IMR-90 (cell line): Measurements from ENCODE around the gene PTPRS. TPM values are rescaled to one million over a fixed set of nuclear protein-coding genes. Genes with fewer than 3 reads are reported as not detected.

Experiments
- ATAC-seq: fragments of 200-7000 bp; cut with Tn5 transposase; 2 replicates; pipeline ENCODE4 v1.9.1; 2020; ENCODE audit warnings: low read depth, mild to moderate bottlenecking, moderate library complexity
- BruUV-seq: library from RNA; stranded (reverse); fragments of 400-500 nt; replicated peaks from 2 replicates; lab custom pipeline; 2021; lab: Mats Ljungman, UMichigan
- CTCF ChIA-PET: fragments of 300-600 bp; formaldehyde crosslinking; extraction: SDS; loops from one replicate; lab custom pipeline; 2021; ENCODE audit warnings: antibody characterized with exemption; lab: Yijun Ruan, JAX
- POLR2A ChIA-PET: fragments of 300-600 bp; sonication (Branson Sonifier 250); formaldehyde crosslinking; loops from one replicate; lab custom pipeline; 2022; ENCODE audit warnings: antibody characterized with exemption; ENCODE audit not compliant: unreplicated experiment; lab: Charles Lee
- DNase-seq: peaks from one replicate; pipeline ENCODE4 v3.0.0; 2013
- H2AFZ ChIP-seq: replicated peaks from 2 replicates; pipeline ENCODE3; 2013; ENCODE audit warnings: low read length, mild to moderate bottlenecking; ENCODE audit not compliant: poor library complexity
- H2AK5ac ChIP-seq: 2 replicates; pipeline ENCODE4 v1.6.1; 2013; ENCODE audit warnings: low read depth, low read length, inconsistent platforms
- H2AK9ac ChIP-seq: replicated peaks from 2 replicates; pipeline ENCODE3; 2013; ENCODE audit warnings: mild to moderate bottlenecking, low read depth, low read length, moderate library complexity; ENCODE audit not compliant: poor library complexity
- H2BK120ac ChIP-seq: 2 replicates; pipeline ENCODE4 v1.6.1; 2013; ENCODE audit warnings: low read depth, low read length, inconsistent platforms
- H2BK15ac ChIP-seq: 3 replicates; pipeline ENCODE4 v1.6.1; 2013; ENCODE audit warnings: low read depth, low read length, inconsistent platforms
- H2BK20ac ChIP-seq: 2 replicates; pipeline ENCODE4 v1.6.1; 2013; ENCODE audit warnings: low read depth, mild to moderate bottlenecking, inconsistent platforms, low read length, moderate library complexity
- H2BK5ac ChIP-seq: 2 replicates; pipeline ENCODE4 v1.6.1; 2013; ENCODE audit warnings: mild to moderate bottlenecking, low read depth, low read length, inconsistent platforms; ENCODE audit not compliant: poor library complexity, severe bottlenecking
- H3K14ac ChIP-seq: replicated peaks from 2 replicates; pipeline ENCODE4 v1.6.1; 2013; ENCODE audit warnings: low read depth, low read length, inconsistent platforms
- H3K18ac ChIP-seq: 2 replicates; pipeline ENCODE4 v1.6.1; 2013; ENCODE audit warnings: low read depth, low read length, control low read depth
- H3K23ac ChIP-seq: 2 replicates; pipeline ENCODE4 v1.6.1; 2013; ENCODE audit warnings: low read depth, low read length, inconsistent platforms
- H3K27ac ChIP-seq: 2 replicates; pipeline ENCODE4 v1.5.1; 2013; ENCODE audit warnings: mild to moderate bottlenecking, control low read depth, low read length; ENCODE audit not compliant: insufficient read depth
- H3K27me3 ChIP-seq: 2 replicates; pipeline ENCODE4 v1.6.1; 2013; ENCODE audit warnings: low read length; ENCODE audit not compliant: control insufficient read depth, insufficient read depth
- H3K36me3 ChIP-seq: 2 replicates; pipeline ENCODE4 v1.6.1; 2013; ENCODE audit warnings: low read length, mixed read lengths; ENCODE audit not compliant: control insufficient read depth, insufficient read depth
- H3K4ac ChIP-seq: 2 replicates; pipeline ENCODE4 v1.6.1; 2013; ENCODE audit warnings: low read depth, low read length, inconsistent platforms
- H3K4me1 ChIP-seq: 2 replicates; pipeline ENCODE4 v1.6.1; 2013; ENCODE audit warnings: low read length, mixed read lengths; ENCODE audit not compliant: control insufficient read depth, insufficient read depth
- H3K4me2 ChIP-seq: 2 replicates; pipeline ENCODE4 v1.6.1; 2013; ENCODE audit warnings: low read depth, mild to moderate bottlenecking, control low read depth, low read length, moderate library complexity
- H3K4me3 ChIP-seq: 2 replicates; pipeline ENCODE4 v1.5.1; 2013; ENCODE audit warnings: low read depth, mild to moderate bottlenecking, control low read depth, low read length, moderate library complexity; ENCODE audit not compliant: insufficient read depth
- H3K56ac ChIP-seq: 2 replicates; pipeline ENCODE4 v1.6.1; 2013; ENCODE audit warnings: low read length, inconsistent platforms; ENCODE audit not compliant: insufficient read depth; ENCODE audit errors: extremely low read depth
- H3K79me1 ChIP-seq, 2 experiments: 2 replicates each; pipeline ENCODE4 v1.6.1; 2013; ENCODE audit warnings: low read length in 2 of 2, inconsistent platforms in 1 of 2, low read depth in 1 of 2
- H3K9ac ChIP-seq: 2 replicates; pipeline ENCODE4 v1.6.1; 2013; ENCODE audit warnings: low read depth, low read length, control low read depth
- H3K9me1 ChIP-seq: 2 replicates; pipeline ENCODE4 v1.6.1; 2013; ENCODE audit warnings: low read length, inconsistent platforms; ENCODE audit not compliant: insufficient read depth
- H3K9me3 ChIP-seq: 2 replicates; pipeline ENCODE4 v1.6.1; 2013; ENCODE audit warnings: low read length; ENCODE audit not compliant: control insufficient read depth, insufficient read depth
- H4K20me1 ChIP-seq: 2 replicates; pipeline ENCODE4 v1.6.1; 2013; ENCODE audit warnings: low read length, inconsistent platforms; ENCODE audit not compliant: insufficient read depth
- H4K5ac ChIP-seq: 2 replicates; pipeline ENCODE4 v1.6.1; 2013; ENCODE audit warnings: mild to moderate bottlenecking, low read depth, low read length, control low read depth
- H4K8ac ChIP-seq, 2 experiments: 2 replicates each; pipeline ENCODE4 v1.6.1; 2013; ENCODE audit warnings: low read depth in 2 of 2, low read length in 2 of 2, control low read depth in 1 of 2, inconsistent platforms in 1 of 2
- H4K91ac ChIP-seq: 2 replicates; pipeline ENCODE4 v1.6.1; 2013; ENCODE audit warnings: low read depth, low read length, inconsistent platforms; ENCODE audit not compliant: insufficient read depth
- BHLHE40 ChIP-seq: fragments of 150-350 bp; IDR thresholded peaks from 2 replicates; pipeline ENCODE4 v1.6.1; 2016; ENCODE audit warnings: mild to moderate bottlenecking, low read depth, low read length
- CEBPB ChIP-seq: IDR thresholded peaks from 2 replicates; pipeline ENCODE4 v1.6.1; 2012; ENCODE audit warnings: low read depth, low read length, improper control_type of control experiment
- CHD1 ChIP-seq: IDR thresholded peaks from 2 replicates; pipeline ENCODE4 v1.6.1; 2012; ENCODE audit warnings: low read depth, low read length, improper control_type of control experiment
- CTCF ChIP-seq: conservative IDR thresholded peaks from 2 replicates; pipeline ENCODE4 v1.5.1; 2012; ENCODE audit warnings: mild to moderate bottlenecking, low read depth, low read length, improper control_type of control experiment
- FOS ChIP-seq: fragments of 150-350 bp; IDR thresholded peaks from 2 replicates; pipeline ENCODE4 v1.6.1; 2016; ENCODE audit warnings: low read depth, low read length
- MAFK ChIP-seq: IDR thresholded peaks from 2 replicates; pipeline ENCODE4 v1.6.1; 2012; ENCODE audit warnings: low read depth, low read length, improper control_type of control experiment
- MAZ ChIP-seq: IDR thresholded peaks from 2 replicates; pipeline ENCODE4 v1.6.1; 2012; ENCODE audit warnings: low read depth, mild to moderate bottlenecking, low read length, improper control_type of control experiment, moderate library complexity, borderline replicate concordance
- MXI1 ChIP-seq: IDR thresholded peaks from 2 replicates; pipeline ENCODE4 v1.6.1; 2012; ENCODE audit warnings: low read depth, mild to moderate bottlenecking, low read length, moderate library complexity, borderline replicate concordance
- NFE2L2 ChIP-seq: fragments of 150-350 bp; IDR thresholded peaks from 2 replicates; pipeline ENCODE4 v1.6.1; 2016; ENCODE audit warnings: low read depth, mild to moderate bottlenecking, low read length
- POLR2A ChIP-seq: IDR thresholded peaks from 2 replicates; pipeline ENCODE4 v1.6.1; 2012; ENCODE audit warnings: mild to moderate bottlenecking, low read depth, low read length
- RAD21 ChIP-seq: IDR thresholded peaks from 2 replicates; pipeline ENCODE4 v1.6.1; 2012; ENCODE audit warnings: low read length, improper control_type of control experiment
- RCOR1 ChIP-seq: IDR thresholded peaks from 2 replicates; pipeline ENCODE4 v1.6.1; 2012; ENCODE audit warnings: mild to moderate bottlenecking, low read length, improper control_type of control experiment; ENCODE audit not compliant: insufficient replicate concordance
- RFX5 ChIP-seq: IDR thresholded peaks from 2 replicates; pipeline ENCODE4 v1.8.0; 2012; ENCODE audit warnings: low read depth, mild to moderate bottlenecking, low read length, moderate library complexity
- SMC3 ChIP-seq: fragments of 150-350 bp; IDR thresholded peaks from 2 replicates; pipeline ENCODE4 v1.6.1; 2016; ENCODE audit warnings: low read depth, mild to moderate bottlenecking, antibody characterized with exemption, low read length, moderate library complexity
- USF2 ChIP-seq: fragments of 150-350 bp; IDR thresholded peaks from 2 replicates; pipeline ENCODE4 v1.6.1; 2017; ENCODE audit warnings: mild to moderate bottlenecking, antibody characterized with exemption, low read length, low read depth
- WGBS, 2 experiments: methylation state at CpG; one replicate each; pipeline versions ENCODE4 v1.1.5 to v1.1.7; 2013; ENCODE audit warnings: missing lambda C conversion rate in 2 of 2; ENCODE audit not compliant: insufficient read length in 1 of 2; ENCODE audit errors: extremely low coverage in 2 of 2; 5-methylcytosine and 5-hydroxymethylcytosine counted together
- dilution Hi-C: fragments of 300-500 bp; cut with HindIII; formaldehyde crosslinking; loops from one replicate; pipeline ENCODE4 v1.14.3; 2018; ENCODE audit warnings: low sequenced_read_pairs; ENCODE audit not compliant: unreplicated experiment
- in situ Hi-C: fragments of 300-500 bp; cut with MboI; formaldehyde crosslinking; loops from 3 replicates; pipeline ENCODE4 v1.14.3; 2019; ENCODE audit warnings: low sequenced_read_pairs, inconsistent platforms, mixed read lengths
- intact Hi-C: fragments of 100-400 bp; cut with micrococcal nuclease; formaldehyde crosslinking; loops from 2 replicates; pipeline ENCODE4 v1.10.0; 2022
- polyA plus RNA-seq, 3 experiments: library from polyadenylated mRNA; depleted of rRNA; stranded (reverse); fragments of >200 nt; gene quantifications; 2 replicates each; pipeline ENCODE4 v1.2.3, GENCODE V29; 2012; ENCODE audit warnings: low replicate concordance in 1 of 3
- total RNA-seq: library from RNA; depleted of rRNA; stranded (reverse); fragments of >200 nt; gene quantifications from 2 replicates; pipeline ENCODE4 v1.2.3, GENCODE V29; 2012
- TF ChIP-seq, protein P1 (sequence below): fragments of 150-350 bp; IDR thresholded peaks from 2 replicates; pipeline ENCODE4 v1.6.1; 2016; ENCODE audit warnings: low read depth, mild to moderate bottlenecking, low read length, moderate library complexity, borderline replicate concordance

Gene PTPRS
- total and polyA plus RNA-seq, 2 of the 4 experiments (the other 2 are of a cell fraction) = 40.1 to 51.9 TPM

GRCh38 chr19:5324947-5325346, 15.7 kb downstream of the PTPRS start:
- 100% methylated on average over 2 of the region's 3 CpGs; no CpG with 5 or more reads in 1 of the 2 experiments for WGBS, 2 experiments
- peaks cover 4 to 7% of the 10 kb centered on the region in 2 experiments; a peak in 3 of 4 replicates for H3K79me1 ChIP-seq
- H3K36me3 ChIP-seq = peaks cover 3% of the 10 kb centered on the region
- H3K56ac ChIP-seq = no peak overlapping the region
- H3K4ac ChIP-seq = no peak overlapping the region
- H4K20me1 ChIP-seq = peaks cover 26% of the 10 kb centered on the region
- H2BK15ac ChIP-seq = no peak overlapping the region
- no peaks in the 10 kb centered on the region for H3K9me1 ChIP-seq
- no peak overlapping the region for H4K91ac ChIP-seq
- no peak overlapping the region for H4K8ac ChIP-seq
- ChIA-PET CTCF (no interaction called here), POLR2A (no interaction called here)
- dilution Hi-C loops (no loop called here), intact Hi-C loops (no loop called here), in situ Hi-C loops (no loop called here)
- TF ChIP-seq BHLHE40 (no peak), FOS (no peak), MAFK (no peak), CEBPB (no peak), POLR2A (no peak), NFE2L2 (no peak), MXI1 (no peak), USF2 (no peak), RCOR1 (no peak), CTCF (no peak), CHD1 (no peak), MAZ (no peak), RFX5 (no peak), SMC3 (no peak), RAD21 (no peak)
- TF ChIP-seq, protein P1, sequence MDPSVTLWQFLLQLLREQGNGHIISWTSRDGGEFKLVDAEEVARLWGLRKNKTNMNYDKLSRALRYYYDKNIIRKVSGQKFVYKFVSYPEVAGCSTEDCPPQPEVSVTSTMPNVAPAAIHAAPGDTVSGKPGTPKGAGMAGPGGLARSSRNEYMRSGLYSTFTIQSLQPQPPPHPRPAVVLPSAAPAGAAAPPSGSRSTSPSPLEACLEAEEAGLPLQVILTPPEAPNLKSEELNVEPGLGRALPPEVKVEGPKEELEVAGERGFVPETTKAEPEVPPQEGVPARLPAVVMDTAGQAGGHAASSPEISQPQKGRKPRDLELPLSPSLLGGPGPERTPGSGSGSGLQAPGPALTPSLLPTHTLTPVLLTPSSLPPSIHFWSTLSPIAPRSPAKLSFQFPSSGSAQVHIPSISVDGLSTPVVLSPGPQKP = no peak
- no peak overlapping the region for H2AK5ac ChIP-seq
- no peak overlapping the region for H3K4me3 ChIP-seq
- H2AK9ac ChIP-seq = no peak overlapping the region
- BruUV-seq = no TSS peak
- H2BK20ac ChIP-seq = no peak overlapping the region
- no peak overlapping the region for H2BK5ac ChIP-seq
- H3K9me3 ChIP-seq = 0 out of 2 replicates have a peak, but pooled peaks cover 2% of the 10 kb centered on the region
- H3K9ac ChIP-seq = no peak overlapping the region
- H4K5ac ChIP-seq = no peak overlapping the region
- no peak overlapping the region for H3K27ac ChIP-seq
- no peak for DNase-seq
- no peak overlapping the region for H3K23ac ChIP-seq
- no peak for ATAC-seq
- no peak overlapping the region for H3K18ac ChIP-seq
- H3K27me3 ChIP-seq = no peaks in the 10 kb centered on the region
- no peak overlapping the region for H2BK120ac ChIP-seq
- H3K4me2 ChIP-seq = no peak overlapping the region
- no peaks in the 10 kb centered on the region for H3K4me1 ChIP-seq
- H2AFZ ChIP-seq = no peak overlapping the region
- H3K14ac ChIP-seq = no peak overlapping the region
